Measurements from ENCODE around the gene SCAI. TPM values are rescaled to one million over a fixed set of nuclear protein-coding genes. Genes with fewer than 3 reads are reported as not detected.

Gene SCAI
- total RNA-seq, 1 donor from 2014 or later: 14.9 TPM

- intact Hi-C loops (cut with DNase I): no loop called here
- no peaks in the 10 kb centered on the region for H3K9me3 ChIP-seq
- TF ChIP-seq CTCF (IDR thresholded peaks at IDR 0.05): no peak
Observed at GRCh38 chr9:125145425-125145824, 2.1 kb upstream of the SCAI start.

GRCh38 chr9:125142560-125143376 is 560 bp downstream of the SCAI start:
- H3K4me3 ChIP-seq: peak overlapping the region; percentile 60
- TF ChIP-seq CTCF (IDR thresholded peaks at IDR 0.05): no peak
- no peak for ATAC-seq
- H3K4me1 ChIP-seq: peaks cover 9% of the 10 kb centered on the region
- no peak for DNase-seq
- H3K36me3 ChIP-seq: no peaks in the 10 kb centered on the region
- no peak overlapping the region for H3K27ac ChIP-seq
- intact Hi-C loops (cut with DNase I): no loop called here
- H3K9me3 ChIP-seq: no peaks in the 10 kb centered on the region
- H3K27me3 ChIP-seq: no peaks in the 10 kb centered on the region

More at GRCh38 chr9:125145425-125145824, 2.1 kb upstream of the SCAI start:
- H3K4me1 ChIP-seq: peaks cover 9% of the 10 kb centered on the region
- ATAC-seq (no peak), DNase-seq (no peak)
- H3K4me3 ChIP-seq: no peak overlapping the region
- H3K27ac ChIP-seq: no peak overlapping the region
- H3K27me3 ChIP-seq: no peaks in the 10 kb centered on the region
- peaks cover 12% of the 10 kb centered on the region for H3K36me3 ChIP-seq

GRCh38 chr9:125141751-125142150 is 1.6 kb downstream of the SCAI start:
- H3K27ac ChIP-seq: no peak overlapping the region
- intact Hi-C loops (cut with DNase I): no loop called here

GRCh38 chr9:125141251-125141650 is 2.1 kb downstream of the SCAI start:
- Histone ChIP-seq H3K27ac (no peak overlapping the region), H3K4me3 (no peak overlapping the region), H3K27me3 (no peaks in the 10 kb centered on the region), H3K9me3 (no peaks in the 10 kb centered on the region), H3K36me3 (no peaks in the 10 kb centered on the region), H3K4me1 (peaks cover 6% of the 10 kb centered on the region)
- TF ChIP-seq CTCF (IDR thresholded peaks at IDR 0.05): no peak
- ATAC-seq: peak; percentile 0
- intact Hi-C loops (cut with DNase I): no loop called here
- DNase-seq: no peak

More at GRCh38 chr9:125141751-125142150, 1.6 kb downstream of the SCAI start:
- Histone ChIP-seq H3K4me1 (peaks cover 9% of the 10 kb centered on the region), H3K27me3 (no peaks in the 10 kb centered on the region), H3K36me3 (no peaks in the 10 kb centered on the region), H3K4me3 (no peak overlapping the region), H3K9me3 (no peaks in the 10 kb centered on the region)
- DNase-seq (no peak), ATAC-seq (no peak)
- no peak for TF ChIP-seq CTCF (IDR thresholded peaks at IDR 0.05)

GRCh38 chr9:125140576-125140975 is 2.8 kb downstream of the SCAI start:
- Histone ChIP-seq H3K4me1 (peaks cover 4% of the 10 kb centered on the region), H3K9me3 (no peaks in the 10 kb centered on the region), H3K27me3 (no peaks in the 10 kb centered on the region), H3K4me3 (no peak overlapping the region), H3K36me3 (no peaks in the 10 kb centered on the region), H3K27ac (no peak overlapping the region)
- no peak for ATAC-seq
- intact Hi-C loops (cut with DNase I): no loop called here
- TF ChIP-seq CTCF (IDR thresholded peaks at IDR 0.05): no peak
- no peak for DNase-seq

All from upper lobe of right lung (tissue), 1 donor.